IMR-90 (cell line): Measurements from ENCODE around the gene HSPB6. TPM values are rescaled to one million over a fixed set of nuclear protein-coding genes. Genes with fewer than 3 reads are reported as not detected.

ENCODE experiments used
- ATAC-seq: fragments of 200-7000 bp; cut with Tn5 transposase; 2 replicates; pipeline ENCODE4 v1.9.1; 2020; ENCODE audit warnings: low read depth, mild to moderate bottlenecking, moderate library complexity
- BruUV-seq: library from RNA; stranded (reverse); fragments of 400-500 nt; replicated peaks from 2 replicates; lab custom pipeline; 2021; lab: Mats Ljungman, UMichigan
- CTCF ChIA-PET: fragments of 300-600 bp; formaldehyde crosslinking; extraction: SDS; loops from one replicate; lab custom pipeline; 2021; ENCODE audit warnings: antibody characterized with exemption; lab: Yijun Ruan, JAX
- POLR2A ChIA-PET: fragments of 300-600 bp; sonication (Branson Sonifier 250); formaldehyde crosslinking; loops from one replicate; lab custom pipeline; 2022; ENCODE audit warnings: antibody characterized with exemption; ENCODE audit not compliant: unreplicated experiment; lab: Charles Lee
- DNase-seq: peaks from one replicate; pipeline ENCODE4 v3.0.0; 2013
- H2AFZ ChIP-seq: replicated peaks from 2 replicates; pipeline ENCODE3; 2013; ENCODE audit warnings: low read length, mild to moderate bottlenecking; ENCODE audit not compliant: poor library complexity
- H2AK5ac ChIP-seq: 2 replicates; pipeline ENCODE4 v1.6.1; 2013; ENCODE audit warnings: low read depth, low read length, inconsistent platforms
- H2AK9ac ChIP-seq: replicated peaks from 2 replicates; pipeline ENCODE3; 2013; ENCODE audit warnings: mild to moderate bottlenecking, low read depth, low read length, moderate library complexity; ENCODE audit not compliant: poor library complexity
- H2BK120ac ChIP-seq: 2 replicates; pipeline ENCODE4 v1.6.1; 2013; ENCODE audit warnings: low read depth, low read length, inconsistent platforms
- H2BK15ac ChIP-seq: 3 replicates; pipeline ENCODE4 v1.6.1; 2013; ENCODE audit warnings: low read depth, low read length, inconsistent platforms
- H2BK20ac ChIP-seq: 2 replicates; pipeline ENCODE4 v1.6.1; 2013; ENCODE audit warnings: low read depth, mild to moderate bottlenecking, inconsistent platforms, low read length, moderate library complexity
- H2BK5ac ChIP-seq: 2 replicates; pipeline ENCODE4 v1.6.1; 2013; ENCODE audit warnings: mild to moderate bottlenecking, low read depth, low read length, inconsistent platforms; ENCODE audit not compliant: poor library complexity, severe bottlenecking
- H3K14ac ChIP-seq: replicated peaks from 2 replicates; pipeline ENCODE4 v1.6.1; 2013; ENCODE audit warnings: low read depth, low read length, inconsistent platforms
- H3K18ac ChIP-seq: 2 replicates; pipeline ENCODE4 v1.6.1; 2013; ENCODE audit warnings: low read depth, low read length, control low read depth
- H3K23ac ChIP-seq: 2 replicates; pipeline ENCODE4 v1.6.1; 2013; ENCODE audit warnings: low read depth, low read length, inconsistent platforms
- H3K27ac ChIP-seq: 2 replicates; pipeline ENCODE4 v1.5.1; 2013; ENCODE audit warnings: mild to moderate bottlenecking, control low read depth, low read length; ENCODE audit not compliant: insufficient read depth
- H3K27me3 ChIP-seq: 2 replicates; pipeline ENCODE4 v1.6.1; 2013; ENCODE audit warnings: low read length; ENCODE audit not compliant: control insufficient read depth, insufficient read depth
- H3K36me3 ChIP-seq: 2 replicates; pipeline ENCODE4 v1.6.1; 2013; ENCODE audit warnings: low read length, mixed read lengths; ENCODE audit not compliant: control insufficient read depth, insufficient read depth
- H3K4ac ChIP-seq: 2 replicates; pipeline ENCODE4 v1.6.1; 2013; ENCODE audit warnings: low read depth, low read length, inconsistent platforms
- H3K4me1 ChIP-seq: 2 replicates; pipeline ENCODE4 v1.6.1; 2013; ENCODE audit warnings: low read length, mixed read lengths; ENCODE audit not compliant: control insufficient read depth, insufficient read depth
- H3K4me2 ChIP-seq: 2 replicates; pipeline ENCODE4 v1.6.1; 2013; ENCODE audit warnings: low read depth, mild to moderate bottlenecking, control low read depth, low read length, moderate library complexity
- H3K4me3 ChIP-seq: 2 replicates; pipeline ENCODE4 v1.5.1; 2013; ENCODE audit warnings: low read depth, mild to moderate bottlenecking, control low read depth, low read length, moderate library complexity; ENCODE audit not compliant: insufficient read depth
- H3K56ac ChIP-seq: 2 replicates; pipeline ENCODE4 v1.6.1; 2013; ENCODE audit warnings: low read length, inconsistent platforms; ENCODE audit not compliant: insufficient read depth; ENCODE audit errors: extremely low read depth
- H3K79me1 ChIP-seq, 2 experiments: 2 replicates each; pipeline ENCODE4 v1.6.1; 2013; ENCODE audit warnings: low read length in 2 of 2, inconsistent platforms in 1 of 2, low read depth in 1 of 2
- H3K9ac ChIP-seq: 2 replicates; pipeline ENCODE4 v1.6.1; 2013; ENCODE audit warnings: low read depth, low read length, control low read depth
- H3K9me1 ChIP-seq: 2 replicates; pipeline ENCODE4 v1.6.1; 2013; ENCODE audit warnings: low read length, inconsistent platforms; ENCODE audit not compliant: insufficient read depth
- H3K9me3 ChIP-seq: 2 replicates; pipeline ENCODE4 v1.6.1; 2013; ENCODE audit warnings: low read length; ENCODE audit not compliant: control insufficient read depth, insufficient read depth
- H4K20me1 ChIP-seq: 2 replicates; pipeline ENCODE4 v1.6.1; 2013; ENCODE audit warnings: low read length, inconsistent platforms; ENCODE audit not compliant: insufficient read depth
- H4K5ac ChIP-seq: 2 replicates; pipeline ENCODE4 v1.6.1; 2013; ENCODE audit warnings: mild to moderate bottlenecking, low read depth, low read length, control low read depth
- H4K8ac ChIP-seq, 2 experiments: 2 replicates each; pipeline ENCODE4 v1.6.1; 2013; ENCODE audit warnings: low read depth in 2 of 2, low read length in 2 of 2, control low read depth in 1 of 2, inconsistent platforms in 1 of 2
- H4K91ac ChIP-seq: 2 replicates; pipeline ENCODE4 v1.6.1; 2013; ENCODE audit warnings: low read depth, low read length, inconsistent platforms; ENCODE audit not compliant: insufficient read depth
- BHLHE40 ChIP-seq: fragments of 150-350 bp; IDR thresholded peaks from 2 replicates; pipeline ENCODE4 v1.6.1; 2016; ENCODE audit warnings: mild to moderate bottlenecking, low read depth, low read length
- CEBPB ChIP-seq: IDR thresholded peaks from 2 replicates; pipeline ENCODE4 v1.6.1; 2012; ENCODE audit warnings: low read depth, low read length, improper control_type of control experiment
- CHD1 ChIP-seq: IDR thresholded peaks from 2 replicates; pipeline ENCODE4 v1.6.1; 2012; ENCODE audit warnings: low read depth, low read length, improper control_type of control experiment
- MAFK ChIP-seq: IDR thresholded peaks from 2 replicates; pipeline ENCODE4 v1.6.1; 2012; ENCODE audit warnings: low read depth, low read length, improper control_type of control experiment
- MAZ ChIP-seq: IDR thresholded peaks from 2 replicates; pipeline ENCODE4 v1.6.1; 2012; ENCODE audit warnings: low read depth, mild to moderate bottlenecking, low read length, improper control_type of control experiment, moderate library complexity, borderline replicate concordance
- MXI1 ChIP-seq: IDR thresholded peaks from 2 replicates; pipeline ENCODE4 v1.6.1; 2012; ENCODE audit warnings: low read depth, mild to moderate bottlenecking, low read length, moderate library complexity, borderline replicate concordance
- NFE2L2 ChIP-seq: fragments of 150-350 bp; IDR thresholded peaks from 2 replicates; pipeline ENCODE4 v1.6.1; 2016; ENCODE audit warnings: low read depth, mild to moderate bottlenecking, low read length
- POLR2A ChIP-seq: IDR thresholded peaks from 2 replicates; pipeline ENCODE4 v1.6.1; 2012; ENCODE audit warnings: mild to moderate bottlenecking, low read depth, low read length
- RCOR1 ChIP-seq: IDR thresholded peaks from 2 replicates; pipeline ENCODE4 v1.6.1; 2012; ENCODE audit warnings: mild to moderate bottlenecking, low read length, improper control_type of control experiment; ENCODE audit not compliant: insufficient replicate concordance
- RFX5 ChIP-seq: IDR thresholded peaks from 2 replicates; pipeline ENCODE4 v1.8.0; 2012; ENCODE audit warnings: low read depth, mild to moderate bottlenecking, low read length, moderate library complexity
- SMC3 ChIP-seq: fragments of 150-350 bp; IDR thresholded peaks from 2 replicates; pipeline ENCODE4 v1.6.1; 2016; ENCODE audit warnings: low read depth, mild to moderate bottlenecking, antibody characterized with exemption, low read length, moderate library complexity
- USF2 ChIP-seq: fragments of 150-350 bp; IDR thresholded peaks from 2 replicates; pipeline ENCODE4 v1.6.1; 2017; ENCODE audit warnings: mild to moderate bottlenecking, antibody characterized with exemption, low read length, low read depth
- WGBS, 2 experiments: methylation state at CpG; one replicate each; pipeline versions ENCODE4 v1.1.5 to v1.1.7; 2013; ENCODE audit warnings: missing lambda C conversion rate in 2 of 2; ENCODE audit not compliant: insufficient read length in 1 of 2; ENCODE audit errors: extremely low coverage in 2 of 2; 5-methylcytosine and 5-hydroxymethylcytosine counted together
- dilution Hi-C: fragments of 300-500 bp; cut with HindIII; formaldehyde crosslinking; loops from one replicate; pipeline ENCODE4 v1.14.3; 2018; ENCODE audit warnings: low sequenced_read_pairs; ENCODE audit not compliant: unreplicated experiment
- in situ Hi-C: fragments of 300-500 bp; cut with MboI; formaldehyde crosslinking; loops from 3 replicates; pipeline ENCODE4 v1.14.3; 2019; ENCODE audit warnings: low sequenced_read_pairs, inconsistent platforms, mixed read lengths
- intact Hi-C: fragments of 100-400 bp; cut with micrococcal nuclease; formaldehyde crosslinking; loops from 2 replicates; pipeline ENCODE4 v1.10.0; 2022
- polyA plus RNA-seq, 3 experiments: library from polyadenylated mRNA; depleted of rRNA; stranded (reverse); fragments of >200 nt; gene quantifications; 2 replicates each; pipeline ENCODE4 v1.2.3, GENCODE V29; 2012; ENCODE audit warnings: low replicate concordance in 1 of 3
- total RNA-seq: library from RNA; depleted of rRNA; stranded (reverse); fragments of >200 nt; gene quantifications from 2 replicates; pipeline ENCODE4 v1.2.3, GENCODE V29; 2012
- TF ChIP-seq, protein P1 (sequence below): conservative IDR thresholded peaks from 2 replicates; pipeline ENCODE4 v1.5.1; 2012; ENCODE audit warnings: mild to moderate bottlenecking, low read depth, low read length, improper control_type of control experiment
- TF ChIP-seq, protein P2 (sequence below): fragments of 150-350 bp; IDR thresholded peaks from 2 replicates; pipeline ENCODE4 v1.6.1; 2016; ENCODE audit warnings: low read depth, mild to moderate bottlenecking, low read length, moderate library complexity, borderline replicate concordance

The HSPB6 gene
- total and polyA plus RNA-seq, 2 of the 4 experiments (the other 2 are of a cell fraction), result 5.7 to 206 TPM

DNA sequence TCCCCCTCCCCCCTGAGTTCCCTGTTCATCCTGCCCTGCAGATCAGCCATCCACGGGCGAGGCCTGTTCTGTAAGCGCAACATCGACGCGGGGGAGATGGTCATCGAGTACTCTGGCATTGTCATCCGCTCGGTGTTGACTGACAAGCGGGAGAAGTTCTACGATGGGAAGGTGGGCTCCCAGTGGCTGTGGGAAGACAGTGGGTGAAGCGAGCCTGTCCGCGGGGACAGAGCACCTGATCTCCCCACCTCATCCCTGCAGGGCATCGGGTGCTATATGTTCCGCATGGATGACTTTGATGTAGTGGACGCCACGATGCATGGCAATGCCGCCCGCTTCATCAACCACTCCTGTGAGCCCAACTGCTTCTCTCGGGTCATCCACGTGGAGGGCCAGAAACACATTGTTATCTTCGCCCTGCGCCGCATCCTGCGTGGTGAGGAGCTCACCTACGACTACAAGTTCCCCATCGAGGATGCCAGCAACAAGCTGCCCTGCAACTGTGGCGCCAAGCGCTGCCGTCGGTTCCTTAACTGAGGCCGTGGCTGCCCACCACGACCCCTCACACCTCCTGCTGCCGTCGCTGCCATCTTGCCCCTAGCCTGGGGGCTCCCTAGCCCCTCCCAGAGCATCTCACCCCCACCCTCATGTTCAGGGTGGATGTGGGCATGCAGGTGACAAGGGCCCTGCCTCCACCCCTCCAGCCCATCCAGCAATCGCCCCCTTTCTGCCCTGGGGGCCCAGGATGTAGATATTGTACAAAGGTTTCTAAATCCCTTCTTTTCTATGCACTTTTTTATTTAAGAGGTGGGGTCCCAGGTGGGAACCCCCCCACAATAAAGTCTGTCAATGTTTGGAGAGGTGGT lies 18.6 kb downstream of the HSPB6 start:
- dilution Hi-C loops, result no loop called here
- no peak overlapping the region for H3K4me3 ChIP-seq
- 0 out of 2 replicates have a peak, but pooled peaks cover 3% of the 10 kb centered on the region for H3K4me1 ChIP-seq
- intact Hi-C loops, result no loop called here
- no peak overlapping the region for H2BK5ac ChIP-seq
- TSS peak; percentile 93 for BruUV-seq
- no peaks in the 10 kb centered on the region for H3K27me3 ChIP-seq
- POLR2A ChIA-PET, result interaction anchor here (0.6 kb wide), 1 partner anchor 16 kb away, joined by 3 read pairs; no protein-coding TSS in a partner anchor
- no peak overlapping the region for H2AK9ac ChIP-seq
- H3K9ac ChIP-seq, result no peak overlapping the region
- H3K9me1 ChIP-seq, result no peaks in the 10 kb centered on the region
- ATAC-seq, result no peak
- no peaks in the 10 kb centered on the region for H3K9me3 ChIP-seq
- no peak overlapping the region for H3K4ac ChIP-seq
- H3K14ac ChIP-seq, result no peak overlapping the region
- H4K91ac ChIP-seq, result no peak overlapping the region
- H2AFZ ChIP-seq, result no peak overlapping the region
- no peak overlapping the region for H2BK120ac ChIP-seq
- no peak for DNase-seq
- CTCF ChIA-PET, result no interaction called here
- 95% methylated on average over 23 of the region's 37 CpGs; no CpG with 5 or more reads in 1 of the 2 experiments for WGBS, 2 experiments
- no peak overlapping the region for H2AK5ac ChIP-seq
- no peaks in the 10 kb centered on the region; the same call in 1 of the 2 replicates for H4K20me1 ChIP-seq
- no peak overlapping the region for H3K18ac ChIP-seq
- no peak overlapping the region for H3K23ac ChIP-seq
- H3K56ac ChIP-seq, result no peak overlapping the region
- peaks cover 51% of the 10 kb centered on the region for H3K36me3 ChIP-seq
- in situ Hi-C loops, result no loop called here
- H4K8ac ChIP-seq, result no peak overlapping the region
- peaks cover 0 to 20% of the 10 kb centered on the region in 2 experiments; a peak in 2 of 4 replicates for H3K79me1 ChIP-seq
- H3K4me2 ChIP-seq, result no peak overlapping the region
- H4K5ac ChIP-seq, result no peak overlapping the region
- no peak overlapping the region for H3K27ac ChIP-seq
- no peak overlapping the region for H2BK15ac ChIP-seq
- no peak overlapping the region for H2BK20ac ChIP-seq
- TF ChIP-seq BHLHE40 (no peak), MAZ (no peak), RCOR1 (no peak), NFE2L2 (no peak), CHD1 (no peak), RFX5 (no peak), CEBPB (no peak), MAFK (no peak), MXI1 (no peak), POLR2A (no peak), USF2 (no peak), SMC3 (no peak)
- TF ChIP-seq, protein P1, sequence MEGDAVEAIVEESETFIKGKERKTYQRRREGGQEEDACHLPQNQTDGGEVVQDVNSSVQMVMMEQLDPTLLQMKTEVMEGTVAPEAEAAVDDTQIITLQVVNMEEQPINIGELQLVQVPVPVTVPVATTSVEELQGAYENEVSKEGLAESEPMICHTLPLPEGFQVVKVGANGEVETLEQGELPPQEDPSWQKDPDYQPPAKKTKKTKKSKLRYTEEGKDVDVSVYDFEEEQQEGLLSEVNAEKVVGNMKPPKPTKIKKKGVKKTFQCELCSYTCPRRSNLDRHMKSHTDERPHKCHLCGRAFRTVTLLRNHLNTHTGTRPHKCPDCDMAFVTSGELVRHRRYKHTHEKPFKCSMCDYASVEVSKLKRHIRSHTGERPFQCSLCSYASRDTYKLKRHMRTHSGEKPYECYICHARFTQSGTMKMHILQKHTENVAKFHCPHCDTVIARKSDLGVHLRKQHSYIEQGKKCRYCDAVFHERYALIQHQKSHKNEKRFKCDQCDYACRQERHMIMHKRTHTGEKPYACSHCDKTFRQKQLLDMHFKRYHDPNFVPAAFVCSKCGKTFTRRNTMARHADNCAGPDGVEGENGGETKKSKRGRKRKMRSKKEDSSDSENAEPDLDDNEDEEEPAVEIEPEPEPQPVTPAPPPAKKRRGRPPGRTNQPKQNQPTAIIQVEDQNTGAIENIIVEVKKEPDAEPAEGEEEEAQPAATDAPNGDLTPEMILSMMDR, result no peak
- TF ChIP-seq, protein P2, sequence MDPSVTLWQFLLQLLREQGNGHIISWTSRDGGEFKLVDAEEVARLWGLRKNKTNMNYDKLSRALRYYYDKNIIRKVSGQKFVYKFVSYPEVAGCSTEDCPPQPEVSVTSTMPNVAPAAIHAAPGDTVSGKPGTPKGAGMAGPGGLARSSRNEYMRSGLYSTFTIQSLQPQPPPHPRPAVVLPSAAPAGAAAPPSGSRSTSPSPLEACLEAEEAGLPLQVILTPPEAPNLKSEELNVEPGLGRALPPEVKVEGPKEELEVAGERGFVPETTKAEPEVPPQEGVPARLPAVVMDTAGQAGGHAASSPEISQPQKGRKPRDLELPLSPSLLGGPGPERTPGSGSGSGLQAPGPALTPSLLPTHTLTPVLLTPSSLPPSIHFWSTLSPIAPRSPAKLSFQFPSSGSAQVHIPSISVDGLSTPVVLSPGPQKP, result no peak
